ENCODE measurements around the gene MIER3. TPM values are rescaled to one million over a fixed set of nuclear protein-coding genes. Genes with fewer than 3 reads are reported as not detected.
A peak's percentile ranks its signal among the peaks of the same experiment; 100 is the strongest.

The MIER3 gene
- total and polyA plus RNA-seq, 9 of the 15 experiments (the other 6 are each of a cell fraction or from before 2014, with no cell fraction given), result 4.1 to 29.3 (median 13.0) TPM

GRCh38 chr5:56909294-56910209 lies 42.4 kb downstream of the MIER3 start, which contains the start of gene SETD9 (continued):
- TF ChIP-seq, protein P1, sequence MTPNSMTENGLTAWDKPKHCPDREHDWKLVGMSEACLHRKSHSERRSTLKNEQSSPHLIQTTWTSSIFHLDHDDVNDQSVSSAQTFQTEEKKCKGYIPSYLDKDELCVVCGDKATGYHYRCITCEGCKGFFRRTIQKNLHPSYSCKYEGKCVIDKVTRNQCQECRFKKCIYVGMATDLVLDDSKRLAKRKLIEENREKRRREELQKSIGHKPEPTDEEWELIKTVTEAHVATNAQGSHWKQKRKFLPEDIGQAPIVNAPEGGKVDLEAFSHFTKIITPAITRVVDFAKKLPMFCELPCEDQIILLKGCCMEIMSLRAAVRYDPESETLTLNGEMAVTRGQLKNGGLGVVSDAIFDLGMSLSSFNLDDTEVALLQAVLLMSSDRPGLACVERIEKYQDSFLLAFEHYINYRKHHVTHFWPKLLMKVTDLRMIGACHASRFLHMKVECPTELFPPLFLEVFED (CRISPR knock-in tag; conservative IDR thresholded peaks at IDR 0.05), result no peak
- TF ChIP-seq ZNF175 (CRISPR knock-in tag; IDR thresholded peaks at IDR 0.05; ENCODE audit: low read depth), result no peak; the same call in 1 of the 2 replicates
- no peak; the same call in 1 of the 2 replicates for TF ChIP-seq TAF7 (tag; IDR thresholded peaks at IDR 0.05)
- TF ChIP-seq HDAC1 (IDR thresholded peaks at IDR 0.05), result peak in 1 of 2 experiments; percentile 62; a peak in 1 of 4 replicates
- no peak for TF ChIP-seq FOXP4 (CRISPR knock-in tag; IDR thresholded peaks at IDR 0.05; ENCODE audit: borderline replicate concordance)
- TF ChIP-seq FUS (optimal IDR thresholded peaks at IDR 0.05; ENCODE audit: low read depth, low read length), result peak; percentile 73
- TF ChIP-seq, protein P2, sequence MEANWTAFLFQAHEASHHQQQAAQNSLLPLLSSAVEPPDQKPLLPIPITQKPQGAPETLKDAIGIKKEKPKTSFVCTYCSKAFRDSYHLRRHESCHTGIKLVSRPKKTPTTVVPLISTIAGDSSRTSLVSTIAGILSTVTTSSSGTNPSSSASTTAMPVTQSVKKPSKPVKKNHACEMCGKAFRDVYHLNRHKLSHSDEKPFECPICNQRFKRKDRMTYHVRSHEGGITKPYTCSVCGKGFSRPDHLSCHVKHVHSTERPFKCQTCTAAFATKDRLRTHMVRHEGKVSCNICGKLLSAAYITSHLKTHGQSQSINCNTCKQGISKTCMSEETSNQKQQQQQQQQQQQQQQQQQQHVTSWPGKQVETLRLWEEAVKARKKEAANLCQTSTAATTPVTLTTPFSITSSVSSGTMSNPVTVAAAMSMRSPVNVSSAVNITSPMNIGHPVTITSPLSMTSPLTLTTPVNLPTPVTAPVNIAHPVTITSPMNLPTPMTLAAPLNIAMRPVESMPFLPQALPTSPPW (CRISPR knock-in tag; IDR thresholded peaks at IDR 0.05), result peak; percentile 66
- no peak for TF ChIP-seq STAT5B (CRISPR knock-in tag; IDR thresholded peaks at IDR 0.05)
- no peak for TF ChIP-seq BRCA1 (IDR thresholded peaks at IDR 0.05)
- no peak for TF ChIP-seq BRCA1 (CRISPR knock-in tag; IDR thresholded peaks at IDR 0.05)
- no peak for TF ChIP-seq E2F5 (CRISPR knock-in tag; IDR thresholded peaks at IDR 0.05)
- TF ChIP-seq DIDO1 (tag; IDR thresholded peaks at IDR 0.05; ENCODE audit: low read depth), result no peak
- peak in 1 of 2 experiments; percentile 17; a peak in 1 of 4 replicates for TF ChIP-seq ZMIZ1 (IDR thresholded peaks at IDR 0.05; ENCODE audit: low read depth in 2 of 2, low read length in 2 of 2)
- peak; percentile 81 for TF ChIP-seq TARDBP (IDR thresholded peaks at IDR 0.05)
- TF ChIP-seq STAT5A (IDR thresholded peaks at IDR 0.05; ENCODE audit: borderline replicate concordance, low read length), result no peak
- TF ChIP-seq ASH1L (IDR thresholded peaks at IDR 0.05; ENCODE audit: borderline replicate concordance, low read depth, partially characterized antibody), result no peak
